NCI-H1417 treated with DMSO at 0.1 percent for 48 hours (cell line): Measurements from ENCODE around the gene BACH1.
"Not testable (repeated sequence)": the region's sequence is repeated elsewhere in the genome, so short reads cannot be mapped to it uniquely, and the experiment has no call there.

Source experiments
- DNase-seq: peaks from one replicate; lab custom pipeline; 2025; lab: John Stamatoyannopoulos, UW

Gene BACH1

DNA sequence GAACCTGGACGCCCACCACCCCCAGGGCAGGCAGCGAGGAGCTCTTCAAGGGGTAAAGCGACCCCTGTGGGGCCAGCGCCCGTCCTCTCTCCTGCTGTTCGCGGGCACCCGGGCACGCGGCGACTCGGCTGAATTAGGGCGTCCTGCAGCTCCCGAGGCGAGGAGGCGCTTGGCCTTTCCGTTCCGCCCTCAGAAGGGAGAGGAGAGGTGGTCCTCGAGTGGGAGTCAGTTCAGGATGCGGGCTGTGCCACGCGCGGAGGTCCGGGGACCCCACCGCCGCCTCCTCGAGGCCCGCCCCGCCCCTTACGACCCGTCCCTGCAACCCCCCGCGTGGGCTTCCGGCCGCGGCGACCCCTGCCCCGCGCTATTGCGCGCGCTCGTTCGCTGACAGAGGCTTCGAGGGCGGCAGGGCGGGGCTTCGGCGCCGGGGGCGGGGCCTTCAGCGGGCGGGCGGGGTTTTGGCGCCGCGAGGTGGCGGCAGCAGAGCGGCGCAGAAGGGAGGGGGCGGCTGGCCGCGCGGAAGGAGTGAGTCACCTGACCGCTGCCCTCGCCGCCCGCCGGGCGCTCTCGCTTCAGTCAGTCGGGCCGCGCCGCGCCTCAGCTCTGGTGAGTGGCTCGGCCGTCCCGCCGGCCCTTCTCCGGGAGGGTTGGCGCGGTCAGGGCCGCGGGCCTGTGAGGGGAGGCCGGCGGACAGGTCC is at the start of gene BACH1:
TSS of gene BACH1 (plus strand) at position 575 of the 698 bp plus-strand sequence. CDS start 22,359 bp downstream, outside the sequence.
- peak; percentile 64 for DNase-seq

DNA sequence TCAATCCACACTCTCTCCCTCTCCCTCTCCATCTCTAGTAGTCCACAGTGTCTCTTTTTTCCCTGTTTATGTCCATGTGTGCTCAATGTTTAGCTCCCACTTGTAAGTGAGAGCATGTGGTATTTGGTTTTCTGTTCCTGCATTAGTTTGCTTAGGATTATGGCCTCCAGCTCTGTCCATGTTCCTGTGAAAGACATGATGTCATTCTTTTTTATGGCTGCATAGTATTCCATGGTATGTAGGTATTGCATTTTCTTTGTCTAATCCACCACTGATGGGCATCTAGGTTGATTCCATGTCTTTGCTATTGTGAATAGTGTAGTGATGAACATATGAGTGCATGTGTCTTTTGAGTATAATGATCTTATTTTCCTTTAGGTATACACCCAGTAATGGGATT is 49.4 kb upstream of the BACH1 start:
- not testable (repeated sequence) for DNase-seq

DNA sequence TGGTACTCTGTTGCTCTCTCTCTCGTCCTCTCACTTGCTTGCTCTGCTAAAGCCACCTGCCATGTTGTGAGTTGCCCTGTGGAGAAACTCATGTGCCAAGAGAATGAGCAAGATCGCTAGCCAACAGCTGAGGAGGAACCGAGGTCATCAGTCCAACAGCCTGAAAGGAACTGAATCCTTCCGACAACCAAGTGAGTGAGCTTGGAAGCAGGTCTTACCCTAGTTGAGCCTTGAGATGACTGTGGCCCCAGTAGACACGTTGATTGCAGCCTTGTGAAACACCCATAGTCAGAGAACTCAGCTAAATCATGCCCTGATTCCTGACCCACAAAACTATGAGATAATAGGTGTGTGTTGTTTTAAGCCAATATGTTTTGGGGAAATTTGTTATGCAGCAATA is 48.1 kb upstream of the BACH1 start:
- no peak for DNase-seq

DNA sequence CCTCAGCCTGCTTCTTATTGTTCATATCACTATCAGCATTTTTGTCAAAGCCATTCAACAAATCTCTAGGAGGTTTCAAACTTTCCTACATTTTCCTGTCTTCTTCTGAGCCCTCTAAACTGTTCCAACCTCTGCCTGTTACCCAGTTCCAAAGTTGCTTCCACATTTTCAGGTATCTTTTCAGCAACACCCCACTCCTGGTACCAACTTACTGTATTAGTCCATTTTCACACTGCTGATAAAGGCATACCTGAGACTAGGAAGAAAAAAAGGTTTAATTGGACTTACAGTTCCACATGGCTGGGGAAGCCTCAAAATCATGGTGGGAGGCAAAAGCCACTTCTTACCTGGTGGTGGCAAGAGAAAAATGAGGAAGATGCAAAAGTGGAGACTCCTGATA is 44.9 kb upstream of the BACH1 start:
- not testable (repeated sequence) for DNase-seq

DNA sequence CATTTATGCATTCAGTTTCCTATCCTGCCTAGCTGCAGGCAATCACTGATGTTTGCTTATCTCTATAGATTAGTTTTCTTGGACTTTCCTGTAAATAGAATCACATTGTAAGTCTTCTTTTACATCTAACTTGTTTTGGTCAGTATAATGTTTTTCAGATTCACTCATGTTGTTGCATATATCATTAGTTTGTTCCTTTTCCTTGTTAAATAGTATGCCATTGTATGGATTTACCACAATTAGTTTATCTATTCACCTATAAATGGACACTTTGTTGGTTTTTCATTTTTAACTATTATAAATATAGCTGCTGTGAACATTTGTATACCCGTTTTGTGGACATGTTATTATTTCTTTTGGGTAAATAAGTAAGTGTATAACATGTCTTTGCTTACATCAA is 44.2 kb upstream of the BACH1 start:
- DNase-seq: no peak

DNA sequence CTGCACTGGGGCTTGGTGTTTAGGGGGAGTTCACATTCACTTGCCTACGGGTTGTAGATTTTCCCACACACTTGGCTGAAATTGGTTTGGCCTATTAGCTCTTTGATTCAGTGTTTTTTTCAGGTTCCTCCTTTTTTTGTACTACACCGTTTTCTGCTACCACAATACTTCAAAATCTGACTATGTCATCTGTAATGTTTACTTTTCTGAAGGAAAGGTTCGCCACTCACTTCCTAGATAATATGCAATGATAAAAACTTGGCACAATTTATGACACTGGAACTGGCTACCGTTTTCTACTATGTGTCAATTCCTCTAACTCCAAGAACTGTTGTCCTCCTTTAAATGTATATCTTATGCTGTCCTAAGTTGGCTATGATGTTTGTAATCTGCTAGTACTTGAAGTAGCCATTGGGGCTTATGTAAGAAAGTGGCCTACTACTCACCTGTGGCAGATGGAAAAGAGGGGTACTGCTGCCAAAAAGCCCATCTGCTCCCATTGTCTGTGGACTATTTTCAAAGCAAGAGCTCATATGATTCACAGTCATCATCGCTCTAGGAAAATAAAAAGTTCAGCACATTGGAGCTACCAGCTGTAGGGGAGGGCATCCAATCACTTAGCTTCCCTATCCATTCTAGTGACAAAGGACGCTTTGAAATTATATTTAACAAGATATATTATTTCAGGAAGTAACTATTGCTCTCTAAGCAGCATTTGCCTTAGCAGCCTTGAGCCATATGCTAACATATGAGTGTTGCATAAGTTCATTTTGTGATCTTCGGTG is 42.4 kb upstream of the BACH1 start:
- DNase-seq: no peak

DNA sequence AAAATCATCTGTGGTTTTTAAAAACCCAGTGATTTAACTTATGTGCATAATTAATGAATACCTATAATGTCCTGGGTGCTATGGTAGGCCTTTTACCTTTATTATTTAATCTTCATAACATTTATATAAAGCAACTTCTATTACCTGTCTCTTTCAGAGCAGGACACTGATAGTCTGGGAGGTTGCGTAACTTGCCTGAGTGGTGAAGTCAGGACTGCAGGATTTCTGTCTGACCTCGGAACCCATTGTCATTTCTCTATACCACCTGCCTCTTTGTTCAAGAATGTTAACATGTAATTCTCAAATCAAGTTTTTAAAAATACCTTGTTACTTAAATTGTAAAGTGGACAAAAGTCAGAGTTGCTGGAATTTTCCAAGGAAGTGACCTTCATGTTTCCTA is 41.0 kb upstream of the BACH1 start:
- no peak for DNase-seq

DNA sequence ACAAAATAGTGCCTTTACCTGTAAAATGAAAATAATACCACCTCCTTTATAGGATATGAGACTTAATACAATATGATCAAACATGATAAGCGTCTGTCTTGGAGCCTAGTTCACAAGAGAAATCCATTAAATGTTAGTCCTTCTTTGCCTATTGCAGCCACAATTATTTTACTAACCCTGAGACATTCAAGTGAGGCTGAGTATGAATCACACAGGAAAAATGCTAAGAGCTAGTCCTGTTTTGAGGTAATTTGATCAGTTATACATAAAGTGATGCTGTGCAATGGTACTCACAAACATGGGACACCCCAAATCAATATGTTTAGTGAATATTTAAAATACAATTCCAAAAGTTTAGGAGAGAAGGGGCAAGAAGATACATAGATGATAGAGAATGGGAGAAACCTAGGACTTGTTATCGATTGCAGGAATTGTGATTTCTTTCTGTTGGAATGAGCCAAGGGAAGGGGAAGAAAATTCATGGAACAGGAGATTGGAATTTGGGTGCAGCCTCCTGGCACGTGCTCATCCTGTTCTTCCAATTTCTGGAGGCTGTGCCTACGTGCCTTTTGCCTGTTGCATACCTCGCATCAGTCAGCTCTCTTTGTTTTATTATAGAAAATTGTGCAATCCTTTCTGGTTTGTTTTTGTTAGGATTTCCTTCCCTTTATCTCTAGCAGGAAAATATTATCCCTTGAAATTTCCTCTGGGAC is 39.9 kb upstream of the BACH1 start:
- DNase-seq: no peak

DNA sequence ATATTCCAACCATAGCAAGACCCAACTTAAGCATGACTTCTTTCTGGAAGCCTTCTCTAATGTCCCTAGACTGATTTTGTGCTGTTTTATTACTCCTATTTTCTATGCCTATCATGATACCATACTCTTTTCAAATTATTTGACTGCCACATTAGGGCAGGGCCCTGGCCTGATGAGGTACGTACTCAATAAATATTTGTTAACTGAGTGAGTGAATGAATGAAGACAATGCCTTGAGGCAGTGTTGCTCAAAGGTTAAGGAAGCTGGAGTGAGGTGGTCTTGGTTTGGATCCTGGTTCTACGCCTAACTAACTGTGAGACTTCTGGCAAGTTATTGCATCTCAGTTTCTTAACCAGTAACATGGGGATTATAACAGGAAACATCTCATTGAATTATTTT is 38.3 kb upstream of the BACH1 start:
- DNase-seq: no peak

DNA sequence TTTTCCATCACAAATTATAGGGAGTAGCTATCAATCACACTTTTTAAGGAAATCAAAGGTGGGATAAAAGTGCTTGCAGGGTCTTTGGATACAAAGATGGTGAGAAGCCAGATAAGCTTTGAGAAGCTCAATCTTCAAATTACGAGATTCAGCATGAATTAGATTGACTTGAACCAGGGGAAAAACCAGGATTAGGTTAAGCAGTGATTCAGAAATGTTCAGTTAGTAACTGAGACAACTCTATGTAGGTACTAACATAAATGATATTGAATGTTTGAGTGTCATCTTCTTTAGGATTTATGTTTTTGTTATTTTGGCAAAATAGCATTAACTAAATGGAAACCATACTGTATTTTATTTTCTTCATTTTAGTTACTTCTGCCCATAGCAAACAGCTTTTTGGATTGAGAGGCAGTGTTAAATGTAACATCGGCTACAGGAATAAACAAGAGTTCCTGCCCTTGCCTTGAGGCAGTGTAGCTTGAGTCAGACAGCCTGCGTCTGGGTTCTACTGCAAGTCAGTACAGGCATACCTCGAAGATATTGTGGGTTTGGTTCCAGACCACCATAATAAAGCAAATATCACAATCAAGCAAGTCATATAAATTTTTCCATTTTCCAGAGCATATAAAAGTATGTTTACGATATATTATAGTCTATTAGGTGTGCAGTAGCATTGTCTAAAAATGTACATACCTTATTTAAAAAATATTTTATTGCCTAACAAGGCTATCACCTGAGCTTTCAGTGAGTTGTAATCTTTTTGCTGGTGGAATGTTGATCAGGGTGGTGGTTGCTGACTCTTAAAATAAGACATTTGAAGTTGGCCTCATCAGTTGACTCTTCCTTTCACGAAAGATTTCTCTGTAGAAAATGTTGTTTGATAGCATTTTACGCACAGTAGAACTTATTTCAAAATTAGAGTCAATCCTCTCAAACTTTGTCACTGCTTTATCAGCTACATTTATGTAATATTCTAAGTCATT is 36.9 kb upstream of the BACH1 start:
- no peak for DNase-seq

DNA sequence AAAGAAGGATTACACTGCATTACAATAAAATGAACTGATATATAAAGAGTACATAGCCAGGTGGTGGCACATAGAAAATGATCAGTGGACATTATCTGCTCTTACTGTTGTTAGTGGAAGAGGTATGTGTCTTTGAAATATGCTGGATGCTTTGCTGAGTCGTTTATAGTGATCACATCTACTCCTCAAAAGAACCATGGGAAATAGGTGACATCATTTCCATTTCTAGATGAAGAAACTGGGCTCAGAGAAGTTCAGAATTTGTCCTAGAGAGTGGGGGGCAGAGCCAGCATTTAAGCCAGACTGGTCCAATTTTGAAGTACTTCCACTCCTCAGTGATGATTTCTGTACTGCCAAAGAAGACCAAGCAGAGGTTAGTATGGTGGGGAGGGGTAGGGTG is 34.0 kb upstream of the BACH1 start:
- no peak for DNase-seq

DNA sequence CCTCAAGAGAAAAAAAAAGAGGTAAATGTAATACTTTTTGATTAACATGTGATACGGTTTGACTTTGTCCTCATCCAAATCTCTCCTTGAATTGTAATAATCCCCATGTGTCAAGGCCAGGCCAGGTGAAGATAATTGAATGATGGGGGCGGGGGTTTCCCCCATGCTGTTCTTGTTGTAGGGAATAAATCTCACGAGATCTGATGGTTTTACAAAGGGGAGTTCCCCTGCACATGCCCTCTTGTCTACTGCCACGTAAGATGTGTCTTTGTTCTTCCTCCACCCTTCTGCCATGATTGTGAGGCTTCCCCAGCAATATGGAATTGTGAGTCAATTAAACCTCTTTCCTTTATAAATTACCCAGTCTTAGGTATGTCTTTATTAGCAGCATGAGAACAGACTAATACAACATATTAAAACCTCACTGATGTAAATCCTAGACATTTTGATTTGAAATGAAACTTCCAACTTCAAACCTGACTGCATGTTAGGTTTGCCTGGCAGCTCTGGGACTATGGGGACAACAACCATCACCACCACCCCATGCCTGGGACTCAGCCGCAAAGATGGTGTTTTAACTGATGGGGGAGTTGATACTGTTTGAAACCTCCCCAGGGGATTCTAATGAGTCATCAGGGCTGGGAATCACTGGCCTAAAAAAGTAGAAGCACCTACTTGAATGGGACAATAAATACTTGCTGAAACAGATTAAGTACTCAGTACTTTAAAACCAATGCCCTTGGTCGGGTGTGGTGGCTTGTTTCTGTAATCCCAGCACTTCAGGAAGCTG is 32.8 kb upstream of the BACH1 start:
- no peak for DNase-seq

DNA sequence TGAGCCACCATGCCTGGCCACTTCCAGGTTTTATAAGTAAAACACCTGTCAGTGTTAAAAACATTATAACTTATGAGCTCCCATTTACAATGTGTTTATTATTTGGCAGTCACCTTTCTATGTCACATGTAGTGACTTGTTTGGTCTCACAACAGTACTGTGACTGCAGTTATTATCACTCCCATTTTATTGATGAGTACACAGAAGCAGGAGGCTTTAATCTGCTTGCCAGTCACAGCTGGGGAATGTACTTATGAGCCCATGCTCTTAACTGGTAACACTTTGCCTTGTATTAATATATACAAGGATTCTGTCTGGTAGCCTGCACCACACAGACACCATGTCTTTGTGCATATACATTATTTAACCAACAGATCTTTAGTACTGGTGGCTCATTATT is 31.1 kb upstream of the BACH1 start:
- no peak for DNase-seq

DNA sequence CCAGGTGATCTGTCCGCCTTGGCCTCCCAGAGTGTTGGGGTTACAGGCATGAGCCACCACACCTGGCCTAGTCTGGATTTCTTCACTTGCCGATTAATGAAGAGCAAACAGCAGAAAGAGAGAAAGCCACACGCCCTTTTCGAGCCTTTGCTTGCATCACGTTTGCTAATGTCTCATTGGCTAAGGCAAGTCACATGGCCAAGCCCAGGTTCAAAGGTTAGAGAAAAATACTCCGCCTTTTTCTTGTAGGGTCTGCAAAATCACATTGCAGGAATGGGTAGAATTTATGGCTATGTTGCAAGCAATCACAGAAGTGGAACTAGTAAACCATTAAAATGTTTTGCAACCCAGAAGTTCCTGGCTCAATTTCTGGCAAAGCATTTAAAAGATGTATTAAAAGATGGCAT is 26.8 kb upstream of the BACH1 start:
- no peak for DNase-seq

DNA sequence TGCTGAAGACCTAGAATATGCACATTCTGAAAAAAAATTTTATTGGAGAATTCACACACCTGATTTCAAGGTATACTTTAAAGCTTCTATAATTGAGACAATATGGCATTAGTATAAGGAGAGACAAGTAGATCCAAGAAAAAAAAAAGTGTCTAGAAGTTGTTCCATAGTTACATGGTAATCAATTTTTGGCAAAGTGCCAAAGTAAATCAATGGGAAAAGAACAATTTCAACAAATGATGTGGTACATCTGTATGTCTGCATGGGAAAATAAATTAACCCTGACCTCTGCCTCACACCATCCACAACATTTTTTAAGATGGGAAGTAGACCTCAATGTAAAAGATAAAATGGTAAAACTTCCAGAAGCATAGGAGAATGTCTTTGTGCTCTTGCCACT is 21.3 kb upstream of the BACH1 start:
- no peak for DNase-seq

DNA sequence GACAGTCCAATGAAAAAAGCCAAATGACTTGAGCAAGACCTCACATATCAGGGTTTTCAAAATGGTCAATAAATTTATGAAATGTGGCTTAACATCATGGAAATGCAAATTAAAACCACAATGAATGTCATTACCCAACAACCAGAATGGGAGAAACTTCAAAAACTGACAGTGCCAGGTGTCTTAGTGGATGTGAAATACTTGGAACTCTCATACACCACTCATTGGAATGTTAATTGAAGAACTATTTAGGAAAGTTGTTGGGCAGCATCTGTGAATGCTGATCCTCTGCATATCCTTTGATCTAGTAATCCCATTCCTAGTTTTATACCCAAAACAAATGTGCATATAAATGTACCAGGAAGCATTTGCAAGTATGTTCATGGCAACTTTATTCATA is 19.2 kb upstream of the BACH1 start:
- no peak for DNase-seq

DNA sequence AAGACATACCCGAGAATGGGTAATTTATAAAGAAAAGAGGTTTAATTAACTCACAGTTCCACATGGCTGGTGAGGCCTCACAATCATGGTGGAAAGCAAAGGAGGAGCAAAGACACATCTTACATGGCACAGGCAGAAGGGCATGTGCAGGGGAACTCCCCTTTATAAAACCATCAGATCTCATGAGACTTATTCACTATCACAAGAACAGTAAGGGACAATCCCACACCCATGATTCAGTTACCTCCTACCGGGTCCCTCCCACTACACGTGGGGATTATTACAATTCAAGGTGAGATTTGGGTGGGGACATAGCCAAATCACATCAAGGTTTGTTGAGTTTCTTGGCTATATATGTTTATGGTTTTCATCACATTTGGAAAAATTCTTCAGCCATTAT is 16.9 kb upstream of the BACH1 start:
- DNase-seq: not testable (repeated sequence)

DNA sequence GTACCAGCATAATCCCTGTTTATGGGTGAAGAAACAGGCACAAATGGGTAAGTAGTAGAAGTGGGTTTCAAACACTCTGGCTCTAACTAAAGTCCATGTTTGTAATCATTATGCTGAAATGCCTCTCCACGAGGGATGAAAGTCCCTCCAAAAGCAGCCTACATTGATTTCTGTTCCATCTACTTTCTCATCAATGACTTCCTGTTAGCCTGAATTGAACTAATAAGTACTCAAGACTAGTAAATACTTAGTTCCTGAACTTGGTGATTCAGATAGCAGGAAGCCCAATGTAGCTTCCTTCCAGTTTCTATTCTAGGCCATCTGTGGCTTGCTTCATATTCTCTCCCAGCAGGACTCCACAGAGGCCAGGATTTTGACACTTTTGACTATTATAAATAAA is 11.3 kb upstream of the BACH1 start:
- no peak for DNase-seq

DNA sequence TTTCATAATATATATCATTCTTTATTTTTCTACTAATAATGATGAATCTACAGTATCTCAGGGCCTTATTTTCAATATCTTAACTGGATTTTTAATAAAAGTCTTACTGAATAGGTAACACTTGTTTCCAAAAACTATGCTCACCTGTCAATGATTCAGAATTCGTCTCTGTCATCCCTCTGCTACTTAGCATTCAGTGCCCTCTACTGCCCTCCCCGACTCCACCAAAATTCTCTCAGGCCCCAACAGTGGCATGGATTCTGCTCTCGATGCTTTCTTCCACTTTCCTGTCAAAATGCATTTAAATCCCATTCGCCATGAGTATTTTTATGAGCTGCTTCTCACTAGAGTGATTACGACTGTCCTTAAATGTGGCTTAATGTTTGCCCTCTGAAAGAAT is 10.5 kb upstream of the BACH1 start:
- DNase-seq: no peak

DNA sequence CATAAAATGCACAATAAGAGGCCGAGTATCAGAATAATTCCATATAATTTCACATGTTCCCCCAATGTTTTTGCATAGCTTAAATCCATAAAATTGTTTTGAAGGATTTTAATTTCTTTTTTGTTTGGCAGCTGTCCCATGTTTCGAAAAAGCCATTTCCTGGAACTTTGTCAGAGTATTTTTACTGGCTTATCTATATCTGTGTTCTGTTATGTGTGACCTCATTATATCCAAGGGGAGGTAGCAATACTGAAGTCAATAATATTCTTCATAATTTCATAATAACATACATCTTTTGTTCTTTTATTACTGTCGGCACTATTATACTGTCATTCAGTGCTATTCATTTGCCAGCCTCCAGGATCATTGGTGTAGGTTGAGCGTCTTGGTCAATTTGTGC is 9.4 kb upstream of the BACH1 start:
- no peak for DNase-seq

DNA sequence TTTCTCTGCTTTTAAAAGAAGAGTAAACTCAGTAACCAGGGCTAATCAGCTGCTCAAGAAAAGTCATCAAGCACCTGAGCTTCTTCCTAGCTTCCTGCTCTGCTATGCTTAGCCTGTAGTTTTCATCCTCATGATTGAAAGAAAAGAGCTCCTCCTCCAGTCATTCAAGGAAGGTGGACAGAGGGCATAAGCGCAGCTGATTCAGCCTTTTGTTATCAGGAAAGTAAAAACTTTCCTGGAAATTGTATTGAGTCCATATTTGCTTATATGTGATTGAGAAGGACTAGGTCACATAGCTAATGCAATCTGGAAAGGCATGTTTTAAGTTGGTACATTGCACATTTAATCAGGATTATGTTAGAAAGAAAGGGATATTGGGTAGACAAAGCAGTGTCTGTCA is 8.5 kb upstream of the BACH1 start:
- no peak for DNase-seq
